BE2C (cell line): ENCODE results near the gene FAHD1.

Experiments
- DNase-seq: peaks from one replicate; pipeline ENCODE4 v3.0.0-alpha.2; 2020
- H3K27me3 ChIP-seq: fragments of 250-450 bp; sonication (Bioruptor Pico); 2 replicates; pipeline ENCODE4 v1.5.1; 2020; ENCODE audit warnings: mild to moderate bottlenecking
- H3K36me3 ChIP-seq: fragments of 250-450 bp; sonication (Bioruptor Pico); 2 replicates; pipeline ENCODE4 v1.5.1; 2020; ENCODE audit warnings: mild to moderate bottlenecking
- H3K4me1 ChIP-seq: fragments of 250-450 bp; sonication (Bioruptor Pico); 2 replicates; pipeline ENCODE4 v1.5.1; 2020
- H3K4me3 ChIP-seq: 2 replicates; pipeline ENCODE4 v1.5.1; 2011; ENCODE audit warnings: low read depth, low read length
- H3K9me3 ChIP-seq: fragments of 250-450 bp; sonication (Bioruptor Pico); 2 replicates; pipeline ENCODE4 v1.5.1; 2020
- TF ChIP-seq, protein P1 (sequence below): IDR thresholded peaks from 2 replicates; pipeline ENCODE4 v1.5.1; 2012; ENCODE audit warnings: mild to moderate bottlenecking, low read depth, low read length

FAHD1 gene

DNA sequence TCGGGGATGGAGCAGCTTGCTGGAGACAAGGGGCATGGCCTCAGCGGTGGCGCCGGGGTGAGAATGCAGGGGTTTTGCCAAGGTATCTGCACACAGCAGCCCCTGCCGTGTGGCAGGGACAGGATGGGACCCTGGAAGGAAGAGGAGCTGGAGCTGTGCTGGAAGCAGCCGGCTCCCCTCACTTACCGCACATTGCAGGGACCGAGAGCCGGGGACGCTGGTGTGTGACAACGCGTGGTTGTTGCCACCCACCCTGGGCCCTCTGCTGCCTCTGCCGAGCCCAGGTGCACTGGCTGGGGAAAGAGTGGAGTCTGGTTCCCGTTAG, 41.2 kb upstream of the FAHD1 start:
- Histone ChIP-seq H3K36me3 (peaks cover 41% of the 10 kb centered on the region), H3K4me3 (no peak overlapping the region), H3K27me3 (no peaks in the 10 kb centered on the region), H3K4me1 (no peaks in the 10 kb centered on the region), H3K9me3 (no peaks in the 10 kb centered on the region)
- TF ChIP-seq, protein P1, sequence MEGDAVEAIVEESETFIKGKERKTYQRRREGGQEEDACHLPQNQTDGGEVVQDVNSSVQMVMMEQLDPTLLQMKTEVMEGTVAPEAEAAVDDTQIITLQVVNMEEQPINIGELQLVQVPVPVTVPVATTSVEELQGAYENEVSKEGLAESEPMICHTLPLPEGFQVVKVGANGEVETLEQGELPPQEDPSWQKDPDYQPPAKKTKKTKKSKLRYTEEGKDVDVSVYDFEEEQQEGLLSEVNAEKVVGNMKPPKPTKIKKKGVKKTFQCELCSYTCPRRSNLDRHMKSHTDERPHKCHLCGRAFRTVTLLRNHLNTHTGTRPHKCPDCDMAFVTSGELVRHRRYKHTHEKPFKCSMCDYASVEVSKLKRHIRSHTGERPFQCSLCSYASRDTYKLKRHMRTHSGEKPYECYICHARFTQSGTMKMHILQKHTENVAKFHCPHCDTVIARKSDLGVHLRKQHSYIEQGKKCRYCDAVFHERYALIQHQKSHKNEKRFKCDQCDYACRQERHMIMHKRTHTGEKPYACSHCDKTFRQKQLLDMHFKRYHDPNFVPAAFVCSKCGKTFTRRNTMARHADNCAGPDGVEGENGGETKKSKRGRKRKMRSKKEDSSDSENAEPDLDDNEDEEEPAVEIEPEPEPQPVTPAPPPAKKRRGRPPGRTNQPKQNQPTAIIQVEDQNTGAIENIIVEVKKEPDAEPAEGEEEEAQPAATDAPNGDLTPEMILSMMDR: no peak
- no peak for DNase-seq

DNA sequence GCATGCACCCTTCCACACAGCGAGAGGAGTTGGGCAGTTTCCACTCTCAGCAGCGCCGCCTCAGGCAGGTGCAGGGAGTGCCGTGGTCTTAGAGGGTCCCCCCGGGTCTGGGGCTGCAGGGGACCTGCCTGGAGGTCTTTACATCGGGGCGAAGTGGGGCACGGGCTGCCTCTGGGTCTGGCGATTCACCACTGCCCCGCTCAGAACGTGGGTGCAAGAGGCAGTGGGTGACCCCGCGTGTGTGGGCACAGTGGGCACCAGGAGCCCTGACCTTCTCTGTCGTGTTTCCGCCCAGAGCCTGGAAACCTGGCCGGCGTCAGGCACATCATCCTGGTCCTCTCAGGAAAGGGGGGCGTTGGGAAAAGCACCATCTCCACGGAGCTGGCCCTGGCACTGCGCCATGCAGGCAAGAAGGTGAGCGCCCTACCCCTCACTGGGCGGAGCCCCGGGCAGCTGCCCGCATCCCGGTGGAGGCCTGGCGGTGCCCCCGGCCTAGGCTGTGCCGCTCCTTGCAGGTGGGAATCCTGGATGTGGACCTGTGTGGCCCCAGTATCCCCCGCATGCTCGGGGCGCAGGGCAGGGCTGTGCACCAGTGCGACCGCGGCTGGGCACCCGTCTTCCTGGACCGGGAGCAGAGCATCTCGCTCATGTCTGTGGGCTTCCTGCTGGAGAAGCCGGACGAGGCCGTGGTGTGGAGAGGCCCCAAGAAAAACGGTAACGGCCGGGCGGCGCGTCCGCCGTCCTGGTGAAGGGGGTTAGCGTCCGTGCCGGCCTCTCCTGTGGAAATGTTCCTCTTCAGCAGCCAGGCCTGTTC, 40.6 kb upstream of the FAHD1 start:
- TF ChIP-seq, protein P1: no peak
- Histone ChIP-seq H3K4me3 (no peak overlapping the region), H3K4me1 (no peaks in the 10 kb centered on the region), H3K9me3 (no peaks in the 10 kb centered on the region), H3K36me3 (peaks cover 44% of the 10 kb centered on the region), H3K27me3 (no peaks in the 10 kb centered on the region)
- no peak for DNase-seq

DNA sequence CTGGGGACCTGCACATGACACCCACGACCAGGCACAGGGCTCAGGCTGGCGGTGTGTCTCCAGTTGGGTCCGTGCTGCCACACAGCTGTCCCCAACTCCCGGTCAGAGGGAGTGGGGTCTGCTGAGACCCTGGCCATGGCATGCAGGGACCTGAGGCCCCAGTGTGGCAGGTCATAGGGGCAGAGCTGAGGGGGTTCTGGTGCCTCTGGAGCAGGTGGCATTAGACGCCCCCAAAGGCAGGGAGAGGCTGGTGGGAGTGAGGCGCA, 40.0 kb upstream of the FAHD1 start:
- TF ChIP-seq, protein P1: no peak
- no peaks in the 10 kb centered on the region for H3K4me1 ChIP-seq
- no peaks in the 10 kb centered on the region for H3K27me3 ChIP-seq
- DNase-seq: no peak
- no peak overlapping the region for H3K4me3 ChIP-seq
- H3K36me3 ChIP-seq: peaks cover 47% of the 10 kb centered on the region
- no peaks in the 10 kb centered on the region for H3K9me3 ChIP-seq

DNA sequence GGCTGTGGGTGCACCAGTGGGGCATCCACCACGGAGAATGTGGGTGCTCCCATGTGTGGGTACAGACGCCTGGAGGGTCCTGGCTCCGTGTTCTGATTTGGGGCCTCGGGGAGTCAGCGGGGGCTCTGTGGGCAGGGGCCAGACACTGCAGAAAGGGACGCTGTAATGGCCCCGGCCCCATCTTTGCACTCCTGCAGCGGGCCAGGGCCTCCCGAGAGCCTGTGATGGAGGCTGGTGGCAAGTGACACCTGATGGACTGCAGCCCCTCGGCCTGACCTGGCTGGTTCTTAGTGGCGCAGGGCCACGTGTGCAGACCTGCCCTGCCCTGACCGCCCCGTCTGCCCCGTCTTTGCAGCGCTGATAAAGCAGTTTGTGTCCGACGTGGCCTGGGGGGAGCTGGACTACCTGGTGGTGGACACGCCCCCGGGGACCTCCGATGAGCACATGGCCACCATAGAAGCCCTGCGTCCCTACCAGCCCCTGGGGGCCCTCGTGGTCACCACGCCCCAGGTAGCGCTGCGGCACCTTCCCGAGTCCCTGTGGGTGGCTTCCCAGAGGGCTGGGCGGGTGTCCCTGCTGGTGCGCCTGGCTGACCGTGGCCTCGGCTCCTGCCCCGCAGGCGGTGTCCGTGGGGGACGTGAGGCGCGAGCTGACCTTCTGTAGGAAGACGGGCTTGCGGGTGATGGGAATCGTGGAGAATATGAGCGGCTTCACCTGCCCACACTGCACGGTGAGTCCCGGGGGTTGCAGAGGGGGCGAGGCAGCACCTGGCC, 39.5 kb upstream of the FAHD1 start:
- H3K9me3 ChIP-seq: no peaks in the 10 kb centered on the region
- TF ChIP-seq, protein P1: no peak
- no peaks in the 10 kb centered on the region for H3K27me3 ChIP-seq
- no peak for DNase-seq
- H3K4me1 ChIP-seq: no peaks in the 10 kb centered on the region
- no peak overlapping the region for H3K4me3 ChIP-seq
- peaks cover 52% of the 10 kb centered on the region for H3K36me3 ChIP-seq

DNA sequence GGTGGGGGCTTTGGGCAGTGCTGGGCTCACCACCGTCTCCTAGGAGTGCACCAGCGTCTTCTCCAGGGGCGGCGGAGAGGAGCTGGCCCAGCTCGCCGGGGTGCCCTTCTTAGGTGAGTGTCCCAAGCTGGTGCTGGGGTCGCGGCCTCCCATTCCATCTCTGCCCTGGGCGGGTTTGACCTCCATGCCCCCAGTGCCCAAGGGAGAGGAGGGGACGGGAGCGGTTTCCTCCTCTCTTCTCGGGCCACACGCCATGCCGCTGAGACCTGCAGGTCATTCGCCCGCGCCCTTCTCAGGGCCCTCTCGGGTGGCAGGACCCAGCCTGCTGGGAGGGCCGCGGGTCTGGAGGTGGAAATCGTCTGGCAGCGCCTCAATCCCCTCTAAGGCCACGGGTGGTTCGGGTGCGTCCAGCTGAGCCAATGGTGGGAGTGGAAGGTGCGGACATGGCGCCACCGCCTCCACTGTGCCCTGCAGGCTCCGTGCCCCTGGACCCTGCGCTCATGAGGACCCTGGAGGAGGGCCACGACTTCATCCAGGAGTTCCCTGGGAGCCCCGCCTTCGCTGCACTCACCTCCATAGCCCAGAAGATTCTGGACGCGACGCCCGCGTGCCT, 38.8 kb upstream of the FAHD1 start:
- no peaks in the 10 kb centered on the region for H3K9me3 ChIP-seq
- no peaks in the 10 kb centered on the region for H3K4me1 ChIP-seq
- H3K36me3 ChIP-seq: peaks cover 53% of the 10 kb centered on the region
- no peak overlapping the region for H3K4me3 ChIP-seq
- no peak for DNase-seq
- no peaks in the 10 kb centered on the region for H3K27me3 ChIP-seq
- TF ChIP-seq, protein P1: no peak

DNA sequence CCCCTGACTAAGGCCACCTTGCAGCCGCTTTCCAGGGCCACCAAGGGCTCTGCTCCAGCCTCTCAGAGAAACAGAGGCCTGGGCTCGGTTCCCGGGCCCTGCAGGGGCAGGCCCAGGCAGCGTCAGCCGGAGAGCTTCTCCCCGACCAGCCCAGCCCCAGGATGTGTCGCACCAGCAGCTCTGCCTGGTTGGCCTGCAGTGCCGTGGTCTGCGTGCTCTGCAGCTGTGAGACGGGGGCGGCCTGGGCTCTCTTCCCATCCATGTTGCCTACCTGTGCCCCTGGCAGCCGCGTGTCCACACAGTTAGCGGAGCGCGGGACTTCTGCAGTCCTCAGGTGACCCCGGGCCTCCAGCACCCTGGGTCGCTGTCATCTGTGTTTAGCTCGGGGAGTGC, 38.3 kb upstream of the FAHD1 start:
- Histone ChIP-seq H3K27me3 (no peaks in the 10 kb centered on the region), H3K36me3 (peaks cover 53% of the 10 kb centered on the region), H3K9me3 (no peaks in the 10 kb centered on the region), H3K4me3 (no peak overlapping the region), H3K4me1 (no peaks in the 10 kb centered on the region)
- DNase-seq: peak; percentile 24
- TF ChIP-seq, protein P1: no peak
